GM10847 (cell line): ENCODE measurements around the gene SLC17A7.

ENCODE experiments used
- POLR2A ChIP-seq: IDR thresholded peaks from 2 replicates; pipeline ENCODE4 v1.6.1; 2011; ENCODE audit not compliant: insufficient read length; ENCODE audit errors: extremely low read depth

SLC17A7 gene

GRCh38 chr19:49389406-49389805 is 51.9 kb downstream of the SLC17A7 start:
- TF ChIP-seq POLR2A = no peak

- TF ChIP-seq POLR2A = no peak
Observed at GRCh38 chr19:49387936-49388372, 53.4 kb downstream of the SLC17A7 start, which contains the start of gene KASH5. TSS of gene KASH5 (plus strand) at chr19:49388249. CDS start at chr19:49390884, 2,635 bp downstream.

- TF ChIP-seq POLR2A = no peak
Observed at GRCh38 chr19:49383599-49383998, 57.7 kb downstream of the SLC17A7 start.

GRCh38 chr19:49382639-49383038 is 58.7 kb downstream of the SLC17A7 start:
- TF ChIP-seq POLR2A = no peak

GRCh38 chr19:49380391-49380790 is 60.9 kb downstream of the SLC17A7 start:
- TF ChIP-seq POLR2A = no peak
